Aorta (tissue), 5 donors: Measurements from ENCODE around the gene CPLX4. TPM values are rescaled to one million over a fixed set of nuclear protein-coding genes. Genes with fewer than 3 reads are reported as not detected.

ENCODE experiments used
- ATAC-seq: fragments of 200-7000 bp; cut with Tn5 transposase; one replicate; pipeline ENCODE4 v1.9.1; 2022; ENCODE audit warnings: moderate library complexity; ENCODE audit not compliant: low FRiP score
- DNase-seq, 2 donors: peaks; one replicate each; pipeline ENCODE4 v3.0.0-alpha.2; 2020
- H3K27ac ChIP-seq, 2 donors: one replicate each; pipeline ENCODE4 v1.5.1; 2013; ENCODE audit warnings: low read length in 2 of 2, mild to moderate bottlenecking in 2 of 2, moderate library complexity in 2 of 2, control low read depth in 1 of 2, inconsistent platforms in 1 of 2, low read depth in 1 of 2
- H3K27me3 ChIP-seq, 2 donors: one replicate each; pipeline ENCODE4 v1.6.1; 2013; ENCODE audit warnings: control low read depth in 1 of 2, low read length in 1 of 2, mild to moderate bottlenecking in 1 of 2, moderate library complexity in 1 of 2; ENCODE audit not compliant: insufficient read depth in 2 of 2, control insufficient read depth in 1 of 2
- H3K36me3 ChIP-seq, 2 donors: one replicate each; pipeline ENCODE4 v1.6.1; 2013; ENCODE audit warnings: control low read depth in 1 of 2, low read length in 1 of 2, mild to moderate bottlenecking in 1 of 2; ENCODE audit not compliant: insufficient read depth in 2 of 2, control insufficient read depth in 1 of 2
- H3K4me1 ChIP-seq, 2 donors: one replicate each; pipeline ENCODE4 v1.6.1; 2013; ENCODE audit warnings: low read length in 2 of 2, control low read depth in 1 of 2, mild to moderate bottlenecking in 1 of 2, moderate library complexity in 1 of 2; ENCODE audit not compliant: insufficient read depth in 2 of 2, control insufficient read depth in 1 of 2
- H3K4me3 ChIP-seq, 2 donors: one replicate each; pipeline ENCODE4 v1.5.1; 2013; ENCODE audit warnings: low read length in 2 of 2, control low read depth in 1 of 2, mild to moderate bottlenecking in 1 of 2
- H3K9me3 ChIP-seq: one replicate; pipeline ENCODE4 v1.6.1; 2013; ENCODE audit warnings: mild to moderate bottlenecking, low read length; ENCODE audit not compliant: control insufficient read depth
- WGBS, 2 donors: extraction: QIAGEN DNeasy Blood & Tissue Kit; methylation state at CpG; one replicate each; pipeline ENCODE4 v1.1.7; 2013; 5-methylcytosine and 5-hydroxymethylcytosine counted together
- intact Hi-C, 2 donors: fragments of 100-400 bp; cut with DNase I; formaldehyde crosslinking; loops; one replicate each; pipeline versions ENCODE4 v1.14.2 to v1.15.0; 2022
- long read RNA-seq, 2 donors: library from polyadenylated mRNA; unstranded; transcript quantifications; one replicate each; pipeline ENCODE4 v2.0.0, GENCODE V29; 2020 to 2021
- polyA plus RNA-seq, 2 donors: library from polyadenylated mRNA; stranded (reverse); fragments of 200-250 nt; gene quantifications; one replicate each; pipeline ENCODE4 v1.2.3, GENCODE V29; 2013
- total RNA-seq, 2 donors: library from RNA; stranded (reverse); fragmentation: NEBNext Ultra II Directional; extraction: Animal tissue kit (Norgen Biotek cat#: 25700); gene quantifications; one replicate each; pipeline ENCODE4 v1.2.1, GENCODE V29; 2021
- donor health status: healthy with polysubstance abuse.
- donor health status: Bipolar disorder and iron deficiency.
- donor health status: DM: no; HTN: no; CAD: no.
- donor health status: DM: no; HTN: no; CAD: no.
- donor health status: DM: yes; HTN: yes; CAD: no.

Gene CPLX4, protein sequence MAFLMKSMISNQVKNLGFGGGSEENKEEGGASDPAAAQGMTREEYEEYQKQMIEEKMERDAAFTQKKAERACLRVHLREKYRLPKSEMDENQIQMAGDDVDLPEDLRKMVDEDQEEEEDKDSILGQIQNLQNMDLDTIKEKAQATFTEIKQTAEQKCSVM
- total RNA-seq (not detected), polyA plus RNA-seq (under 1 TPM in 1 of 2 donors, not detected in 1; 0.38 TPM)
- long read RNA-seq, donor 1 = 0 reads
- long read RNA-seq, donor 2 = 0 reads

DNA sequence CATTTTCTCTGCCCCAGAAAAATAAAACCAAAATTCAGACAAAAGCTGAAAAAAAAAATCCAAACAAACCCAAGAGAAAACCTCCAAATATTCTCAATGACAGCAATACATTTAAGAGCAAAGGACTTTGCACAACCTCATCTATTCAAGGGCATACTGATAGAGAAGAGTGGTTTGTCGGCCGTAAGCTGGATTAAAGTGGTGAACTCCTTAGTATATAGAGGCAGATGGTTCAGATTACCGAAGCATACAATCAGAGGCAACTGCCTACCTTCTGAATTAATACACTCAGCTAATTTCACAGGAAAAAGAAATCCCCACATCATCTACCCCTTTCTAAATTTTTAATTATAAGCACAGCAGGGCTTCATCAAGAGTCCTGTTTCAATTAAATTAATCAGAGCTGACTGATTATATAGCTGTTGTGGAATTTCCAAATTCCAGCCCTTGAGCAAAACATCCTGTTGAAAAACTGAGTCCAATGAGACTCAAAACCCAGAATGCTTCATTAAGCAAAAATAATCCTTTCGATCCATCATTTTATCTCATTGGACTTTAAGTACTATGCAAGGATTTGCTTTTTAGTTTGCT lies at the start of gene CPLX4:
Gene CPLX4, minus strand, starts transcription at position 190 of the 591 bp plus-strand sequence. Its CDS starts 187 bp downstream, at position 3.
- Histone ChIP-seq H3K27me3 (no peaks in the 10 kb centered on the region), H3K9me3 (no peaks in the 10 kb centered on the region), H3K4me3 (no peak within 1 kb of the TSS), H3K36me3 (no peaks in the 10 kb centered on the region), H3K27ac (no peak within 1 kb of the TSS), H3K4me1 (no peaks in the 10 kb centered on the region)
- intact Hi-C loops = no loop called here
- ATAC-seq = no peak
- no peak for DNase-seq
- WGBS, 2 donors = 89 to 91% methylated on average over 4 of the region's 4 CpGs

- 52 to 53% methylated on average over 3 of the region's 3 CpGs for WGBS, 2 donors
- peak overlapping the region in 1 of 2 donors; percentile 71 for H3K4me3 ChIP-seq
Measured at GRCh38 chr18:59360381-59360780, 41.9 kb upstream of the CPLX4 start.

DNA sequence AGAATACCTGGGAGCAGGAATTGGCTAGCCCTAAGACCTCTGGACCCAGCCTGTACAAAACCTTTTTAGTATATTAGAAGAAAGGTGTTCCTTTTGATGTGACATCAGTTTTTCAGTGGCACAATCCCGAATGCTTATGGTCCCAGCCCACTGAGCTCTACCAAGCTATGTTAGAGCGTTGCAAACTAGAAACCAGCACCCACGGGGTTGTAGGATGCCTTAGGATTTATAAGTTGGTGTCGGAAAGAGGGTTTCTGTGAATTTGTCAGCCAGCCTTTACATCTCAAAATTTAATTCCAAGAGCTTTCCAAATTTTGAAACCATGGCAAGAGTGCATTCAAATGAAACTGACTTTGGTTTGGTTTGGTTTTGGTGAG lies 41.1 kb upstream of the CPLX4 start:
- H3K4me1 ChIP-seq = no peaks in the 10 kb centered on the region
- H3K4me3 ChIP-seq = peak overlapping the region; percentile 20 to 71
- no peak for DNase-seq
- peak; percentile 58 for ATAC-seq
- H3K9me3 ChIP-seq = no peaks in the 10 kb centered on the region
- no peaks in the 10 kb centered on the region for H3K27me3 ChIP-seq
- H3K27ac ChIP-seq = peak overlapping the region in 1 of 2 donors; percentile 5
- 1 to 3% methylated on average over 4 of the region's 4 CpGs for WGBS, 2 donors
- H3K36me3 ChIP-seq = peaks cover 2 to 4% of the 10 kb centered on the region in 2 donors
- intact Hi-C loops = no loop called here

More at GRCh38 chr18:59360381-59360780, 41.9 kb upstream of the CPLX4 start:
- intact Hi-C loops = loop anchor here in 1 of 2 donors (5.0 kb wide), 1 partner anchor 37 kb away; no protein-coding TSS in a partner anchor
- no peaks in the 10 kb centered on the region for H3K9me3 ChIP-seq
- H3K36me3 ChIP-seq = peaks cover under 1% of the 10 kb centered on the region in 2 donors
- no peak for ATAC-seq
- DNase-seq = no peak
- H3K27me3 ChIP-seq = no peaks in the 10 kb centered on the region
- no peaks in the 10 kb centered on the region for H3K4me1 ChIP-seq
- H3K27ac ChIP-seq = no peak overlapping the region

GRCh38 chr18:59358712-59359575 lies 40.5 kb upstream of the CPLX4 start, which contains the start of gene LMAN1:
TSS of gene LMAN1 (minus strand) at chr18:59359265. CDS start at chr18:59359244, 21 bp downstream.
- Histone ChIP-seq H3K4me3 (peak within 1 kb of the TSS; percentile 43 to 71), H3K27ac (peak within 1 kb of the TSS; percentile 53 to 71), H3K9me3 (no peaks in the 10 kb centered on the region), H3K27me3 (no peaks in the 10 kb centered on the region), H3K36me3 (peaks cover 2 to 4% of the 10 kb centered on the region in 2 donors), H3K4me1 (no peaks in the 10 kb centered on the region)
- intact Hi-C loops = no loop called here
- peak; percentile 100 for ATAC-seq
- DNase-seq = peak; percentile 97 to 98
- 0% methylated on average over 67 to 76 of the region's 76 CpGs for WGBS, 2 donors

GRCh38 chr18:59358414-59358711 lies 39.9 kb upstream of the CPLX4 start:
- Histone ChIP-seq H3K4me3 (peak overlapping the region; percentile 43 to 71), H3K36me3 (peaks cover 2 to 4% of the 10 kb centered on the region in 2 donors), H3K27ac (peak overlapping the region; percentile 53 to 71), H3K4me1 (no peaks in the 10 kb centered on the region), H3K9me3 (no peaks in the 10 kb centered on the region), H3K27me3 (no peaks in the 10 kb centered on the region)
- intact Hi-C loops = no loop called here
- 0 to 1% methylated on average over 8 of the region's 8 CpGs for WGBS, 2 donors
- ATAC-seq (no peak), DNase-seq (no peak)

GRCh38 chr18:59357928-59358327 lies 39.5 kb upstream of the CPLX4 start:
- no peak overlapping the region for H3K4me3 ChIP-seq
- intact Hi-C loops = no loop called here
- 0 to 1% methylated on average over 4 of the region's 4 CpGs for WGBS, 2 donors
- H3K27ac ChIP-seq = no peak overlapping the region
- peaks cover 2 to 4% of the 10 kb centered on the region in 2 donors for H3K36me3 ChIP-seq
- DNase-seq = no peak
- no peaks in the 10 kb centered on the region for H3K4me1 ChIP-seq
- no peaks in the 10 kb centered on the region for H3K9me3 ChIP-seq
- no peak for ATAC-seq
- no peaks in the 10 kb centered on the region for H3K27me3 ChIP-seq

DNA sequence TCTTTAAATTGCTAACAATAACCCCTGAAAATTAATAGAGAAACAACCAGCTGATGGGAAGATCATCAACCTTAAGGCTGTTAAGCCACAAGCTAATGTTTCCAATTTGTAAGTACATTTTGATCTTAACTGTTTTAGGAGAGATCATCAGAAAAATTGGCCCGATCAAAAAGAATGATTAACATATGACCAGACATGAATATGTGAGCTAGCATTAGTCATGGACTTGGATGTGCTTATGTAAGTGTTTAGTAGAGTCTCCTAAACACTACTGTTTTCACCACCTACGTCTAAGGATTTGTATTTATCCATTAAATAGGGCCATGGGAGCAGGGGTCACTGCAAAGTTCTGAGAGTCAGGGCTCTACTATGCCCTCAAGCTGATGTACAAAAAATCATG lies 36.3 kb upstream of the CPLX4 start:
- no peaks in the 10 kb centered on the region for H3K27me3 ChIP-seq
- peaks cover 4 to 5% of the 10 kb centered on the region in 2 donors for H3K36me3 ChIP-seq
- H3K4me3 ChIP-seq = no peak overlapping the region
- intact Hi-C loops = no loop called here
- no peak for DNase-seq
- H3K27ac ChIP-seq = no peak overlapping the region
- no peak for ATAC-seq
- no peaks in the 10 kb centered on the region for H3K4me1 ChIP-seq
- no peaks in the 10 kb centered on the region for H3K9me3 ChIP-seq
- WGBS, 2 donors = 83 to 91% methylated on average over 2 of the region's 2 CpGs

- Histone ChIP-seq H3K36me3 (peaks cover 5% of the 10 kb centered on the region in 2 donors), H3K9me3 (no peaks in the 10 kb centered on the region), H3K27me3 (no peaks in the 10 kb centered on the region), H3K4me3 (no peak overlapping the region), H3K27ac (no peak overlapping the region), H3K4me1 (no peaks in the 10 kb centered on the region)
- no peak for ATAC-seq
- intact Hi-C loops = no loop called here
- WGBS, 2 donors = 79 to 82% methylated on average over 4 of the region's 4 CpGs
- DNase-seq = no peak
Measured at GRCh38 chr18:59353079-59353680, 34.7 kb upstream of the CPLX4 start.
